Measurements from ENCODE around the gene PCDH9. TPM values are rescaled to one million over a fixed set of nuclear protein-coding genes. Genes with fewer than 3 reads are reported as not detected.

The PCDH9 gene
- total RNA-seq, 1 experiment from 2014 or later, result 4.2 TPM

DNA sequence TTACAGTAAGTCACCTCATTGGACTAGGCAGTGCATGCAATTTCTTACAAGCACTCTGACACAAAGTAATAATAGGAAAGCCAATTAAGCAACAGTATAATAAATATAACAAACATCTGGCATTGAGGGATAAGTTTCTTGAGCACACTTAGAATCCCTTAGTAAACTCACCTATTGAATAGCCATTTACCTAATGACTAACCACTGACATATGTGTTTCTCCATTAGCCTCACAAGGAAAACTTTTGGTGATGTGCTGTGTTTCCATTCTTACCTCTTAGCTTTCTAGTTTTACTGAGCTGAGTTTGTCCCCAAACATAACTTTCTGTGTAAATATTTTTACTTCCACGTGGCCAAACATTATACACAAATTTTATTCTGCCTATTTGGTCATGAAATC is 47.4 kb upstream of the PCDH9 start:
- no peak overlapping the region for H3K4me3 ChIP-seq (ENCODE audit: low read depth in 2 of 2, low read length in 2 of 2)
- H3K27ac ChIP-seq (ENCODE audit: low read length), result no peak overlapping the region
- TF ChIP-seq POLR2AphosphoS5 (IDR thresholded peaks at IDR 0.05; ENCODE audit: low read depth, low read length) (no peak), SIN3A (IDR thresholded peaks at IDR 0.05; ENCODE audit: borderline replicate concordance, insufficient read depth, low read depth, low read length) (no peak), TCF7L2 (IDR thresholded peaks at IDR 0.05; ENCODE audit: low read depth, low read length) (no peak)
- TF ChIP-seq, protein P1, sequence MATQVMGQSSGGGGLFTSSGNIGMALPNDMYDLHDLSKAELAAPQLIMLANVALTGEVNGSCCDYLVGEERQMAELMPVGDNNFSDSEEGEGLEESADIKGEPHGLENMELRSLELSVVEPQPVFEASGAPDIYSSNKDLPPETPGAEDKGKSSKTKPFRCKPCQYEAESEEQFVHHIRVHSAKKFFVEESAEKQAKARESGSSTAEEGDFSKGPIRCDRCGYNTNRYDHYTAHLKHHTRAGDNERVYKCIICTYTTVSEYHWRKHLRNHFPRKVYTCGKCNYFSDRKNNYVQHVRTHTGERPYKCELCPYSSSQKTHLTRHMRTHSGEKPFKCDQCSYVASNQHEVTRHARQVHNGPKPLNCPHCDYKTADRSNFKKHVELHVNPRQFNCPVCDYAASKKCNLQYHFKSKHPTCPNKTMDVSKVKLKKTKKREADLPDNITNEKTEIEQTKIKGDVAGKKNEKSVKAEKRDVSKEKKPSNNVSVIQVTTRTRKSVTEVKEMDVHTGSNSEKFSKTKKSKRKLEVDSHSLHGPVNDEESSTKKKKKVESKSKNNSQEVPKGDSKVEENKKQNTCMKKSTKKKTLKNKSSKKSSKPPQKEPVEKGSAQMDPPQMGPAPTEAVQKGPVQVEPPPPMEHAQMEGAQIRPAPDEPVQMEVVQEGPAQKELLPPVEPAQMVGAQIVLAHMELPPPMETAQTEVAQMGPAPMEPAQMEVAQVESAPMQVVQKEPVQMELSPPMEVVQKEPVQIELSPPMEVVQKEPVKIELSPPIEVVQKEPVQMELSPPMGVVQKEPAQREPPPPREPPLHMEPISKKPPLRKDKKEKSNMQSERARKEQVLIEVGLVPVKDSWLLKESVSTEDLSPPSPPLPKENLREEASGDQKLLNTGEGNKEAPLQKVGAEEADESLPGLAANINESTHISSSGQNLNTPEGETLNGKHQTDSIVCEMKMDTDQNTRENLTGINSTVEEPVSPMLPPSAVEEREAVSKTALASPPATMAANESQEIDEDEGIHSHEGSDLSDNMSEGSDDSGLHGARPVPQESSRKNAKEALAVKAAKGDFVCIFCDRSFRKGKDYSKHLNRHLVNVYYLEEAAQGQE (IDR thresholded peaks at IDR 0.05; ENCODE audit: insufficient read depth in 1 of 2, low read depth in 2 of 2, low read length in 1 of 2), result no peak
- TF ChIP-seq, protein P2, sequence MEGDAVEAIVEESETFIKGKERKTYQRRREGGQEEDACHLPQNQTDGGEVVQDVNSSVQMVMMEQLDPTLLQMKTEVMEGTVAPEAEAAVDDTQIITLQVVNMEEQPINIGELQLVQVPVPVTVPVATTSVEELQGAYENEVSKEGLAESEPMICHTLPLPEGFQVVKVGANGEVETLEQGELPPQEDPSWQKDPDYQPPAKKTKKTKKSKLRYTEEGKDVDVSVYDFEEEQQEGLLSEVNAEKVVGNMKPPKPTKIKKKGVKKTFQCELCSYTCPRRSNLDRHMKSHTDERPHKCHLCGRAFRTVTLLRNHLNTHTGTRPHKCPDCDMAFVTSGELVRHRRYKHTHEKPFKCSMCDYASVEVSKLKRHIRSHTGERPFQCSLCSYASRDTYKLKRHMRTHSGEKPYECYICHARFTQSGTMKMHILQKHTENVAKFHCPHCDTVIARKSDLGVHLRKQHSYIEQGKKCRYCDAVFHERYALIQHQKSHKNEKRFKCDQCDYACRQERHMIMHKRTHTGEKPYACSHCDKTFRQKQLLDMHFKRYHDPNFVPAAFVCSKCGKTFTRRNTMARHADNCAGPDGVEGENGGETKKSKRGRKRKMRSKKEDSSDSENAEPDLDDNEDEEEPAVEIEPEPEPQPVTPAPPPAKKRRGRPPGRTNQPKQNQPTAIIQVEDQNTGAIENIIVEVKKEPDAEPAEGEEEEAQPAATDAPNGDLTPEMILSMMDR (IDR thresholded peaks at IDR 0.05), result no peak
- ChIA-PET POLR2A (no interaction called here), CTCF (no interaction called here)
- H3K36me3 ChIP-seq (ENCODE audit: control insufficient read depth, insufficient read depth, low read length), result no peaks in the 10 kb centered on the region
- ATAC-seq, result no peak
- intact Hi-C loops (cut with micrococcal nuclease; ENCODE audit: unreplicated experiment), result no loop called here
- no peak for DNase-seq (ENCODE audit: low read depth, low spot score)
- H3K9me3 ChIP-seq (ENCODE audit: control insufficient read depth, insufficient read depth, low read depth, low read length), result no peaks in the 10 kb centered on the region
- in situ Hi-C loops (cut with HindIII; ENCODE audit: low pct_unique_long_range_greater_than_20kb, low sequenced_read_pairs), result no loop called here
- no peaks in the 10 kb centered on the region for H3K4me1 ChIP-seq (ENCODE audit: control insufficient read depth, insufficient read depth, low read length)
- no peaks in the 10 kb centered on the region for H3K27me3 ChIP-seq (ENCODE audit: control insufficient read depth, insufficient read depth, low read length)
- BruUV-seq (replicated peaks), result no TSS peak

DNA sequence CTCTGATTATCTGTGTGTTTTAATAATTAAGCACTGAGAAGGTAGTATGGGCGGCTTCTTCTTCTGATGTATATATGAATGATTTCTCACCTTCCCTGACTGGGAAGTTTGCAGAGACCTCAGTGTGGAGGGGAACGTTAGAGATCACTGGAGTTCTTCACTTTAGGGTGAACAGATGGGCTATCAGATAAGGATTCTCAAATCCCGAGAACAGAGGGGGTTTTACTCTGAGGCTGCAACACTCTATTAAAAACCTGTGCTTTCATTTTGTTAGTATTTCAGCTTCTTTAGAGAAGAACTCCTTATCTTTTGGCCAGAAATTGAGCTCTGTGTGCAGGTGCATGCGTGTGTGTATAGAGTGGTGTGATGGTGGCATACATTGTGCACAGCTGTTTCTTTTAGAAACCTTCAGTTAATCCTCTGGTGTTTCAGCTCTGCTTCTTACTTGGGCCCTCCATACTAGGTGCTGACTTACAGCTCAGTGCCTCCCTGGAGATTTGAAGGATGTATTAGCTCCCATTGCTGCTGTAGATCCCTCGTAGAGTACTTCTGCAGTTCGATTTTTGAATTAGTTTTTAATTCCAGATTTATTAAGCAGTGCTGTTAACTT is 45.3 kb upstream of the PCDH9 start:
- in situ Hi-C loops (cut with HindIII; ENCODE audit: low pct_unique_long_range_greater_than_20kb, low sequenced_read_pairs), result no loop called here
- no TSS peak for BruUV-seq (replicated peaks)

More for the DNA sequence above, 45.3 kb upstream of the PCDH9 start:
- H3K4me1 ChIP-seq (ENCODE audit: control insufficient read depth, insufficient read depth, low read length), result no peaks in the 10 kb centered on the region
- intact Hi-C loops (cut with micrococcal nuclease; ENCODE audit: unreplicated experiment), result no loop called here
- TF ChIP-seq, protein P2 (IDR thresholded peaks at IDR 0.05), result no peak
- TF ChIP-seq TCF7L2 (IDR thresholded peaks at IDR 0.05; ENCODE audit: low read depth, low read length) (no peak), POLR2AphosphoS5 (IDR thresholded peaks at IDR 0.05; ENCODE audit: low read depth, low read length) (no peak), SIN3A (IDR thresholded peaks at IDR 0.05; ENCODE audit: borderline replicate concordance, insufficient read depth, low read depth, low read length) (no peak)
- TF ChIP-seq, protein P1 (IDR thresholded peaks at IDR 0.05; ENCODE audit: insufficient read depth in 1 of 2, low read depth in 2 of 2, low read length in 1 of 2), result no peak
- ChIA-PET POLR2A (no interaction called here), CTCF (interaction anchor here (0.6 kb wide), 1 partner anchor 181 kb away, joined by 3 read pairs; no protein-coding TSS in a partner anchor)
- ATAC-seq (no peak), DNase-seq (ENCODE audit: low read depth, low spot score) (no peak)
- no peaks in the 10 kb centered on the region for H3K27me3 ChIP-seq (ENCODE audit: control insufficient read depth, insufficient read depth, low read length)
- H3K27ac ChIP-seq (ENCODE audit: low read length), result no peak overlapping the region
- H3K4me3 ChIP-seq (ENCODE audit: low read depth in 2 of 2, low read length in 2 of 2), result no peak overlapping the region
- no peaks in the 10 kb centered on the region for H3K36me3 ChIP-seq (ENCODE audit: control insufficient read depth, insufficient read depth, low read length)
- H3K9me3 ChIP-seq (ENCODE audit: control insufficient read depth, insufficient read depth, low read depth, low read length), result no peaks in the 10 kb centered on the region
